SU-DHL-6 (cell line): ENCODE data around the gene COL4A1.

Experiments
- H2AFZ ChIP-seq: fragments of 200-600 bp; sonication (generic); 2 replicates; pipeline ENCODE4 v1.6.1; 2014; ENCODE audit warnings: low read depth, mild to moderate bottlenecking, moderate library complexity, mixed read lengths, antibody characterized with exemption, low read length; ENCODE audit not compliant: severe bottlenecking
- H3F3A ChIP-seq: fragments of 200-600 bp; shearing (Covaris generic); 2 replicates; pipeline ENCODE4 v1.6.0; 2016; ENCODE audit warnings: antibody characterized with exemption, mild to moderate bottlenecking; ENCODE audit not compliant: insufficient read depth
- H3K27ac ChIP-seq: fragments of 200-600 bp; sonication (generic); 2 replicates; pipeline ENCODE4 v1.5.1; 2016; ENCODE audit warnings: low read depth, mild to moderate bottlenecking, low read length, moderate library complexity, mixed read lengths
- H3K27me3 ChIP-seq: fragments of 200-600 bp; sonication (generic), shearing (Covaris generic); 2 replicates; pipeline ENCODE4 v1.6.0; 2014; ENCODE audit warnings: mild to moderate bottlenecking, low read length
- H3K36me3 ChIP-seq: fragments of 200-600 bp; sonication (generic); 2 replicates; pipeline ENCODE4 v1.6.1; 2014; ENCODE audit warnings: mild to moderate bottlenecking, low read length, mixed read lengths
- H3K4me2 ChIP-seq: fragments of 300-600, 200-600 bp; shearing (Covaris generic), sonication (generic); 2 replicates; pipeline ENCODE4 v1.6.0; 2014; ENCODE audit warnings: low read length, low read depth, mild to moderate bottlenecking; ENCODE audit not compliant: poor library complexity, severe bottlenecking
- H3K4me3 ChIP-seq: fragments of 200-600 bp; sonication (generic); 2 replicates; pipeline ENCODE4 v1.5.1; 2014; ENCODE audit warnings: antibody characterized with exemption, low read length, mild to moderate bottlenecking, mixed read lengths; ENCODE audit not compliant: insufficient read depth, poor library complexity, severe bottlenecking
- H3K79me2 ChIP-seq: fragments of 200-600 bp; sonication (generic); 2 replicates; pipeline ENCODE4 v1.6.1; 2014; ENCODE audit warnings: mild to moderate bottlenecking, low read length, moderate library complexity; ENCODE audit not compliant: insufficient read depth
- H3K9ac ChIP-seq: fragments of 200-600 bp; sonication (generic); 2 replicates; pipeline ENCODE4 v1.7.0; 2014; ENCODE audit warnings: mild to moderate bottlenecking, low read length
- H3K9me2 ChIP-seq: fragments of 200-600 bp; sonication (generic); replicated peaks from 2 replicates; pipeline ENCODE4 v1.6.1; 2014; ENCODE audit warnings: low read length; ENCODE audit not compliant: insufficient read depth
- H3K9me3 ChIP-seq: fragments of 200-600 bp; sonication (generic); 2 replicates; pipeline ENCODE4 v1.6.1; 2014; ENCODE audit warnings: low read length, mixed read lengths; ENCODE audit not compliant: insufficient read depth
- H4K20me1 ChIP-seq: fragments of 200-600 bp; sonication (generic); 2 replicates; pipeline ENCODE4 v1.6.1; 2014; ENCODE audit warnings: low read depth, mild to moderate bottlenecking, antibody characterized with exemption, low read length, moderate library complexity, mixed read lengths
- CTCF ChIP-seq: fragments of 200-600 bp; sonication (generic); IDR thresholded peaks from one replicate; pipeline ENCODE4 v1.5.1; 2017; ENCODE audit warnings: antibody characterized with exemption, mild to moderate bottlenecking, low read length, moderate library complexity; ENCODE audit not compliant: insufficient read depth, poor library complexity, severe bottlenecking
- EZH2phosphoT487 ChIP-seq: fragments of 200-600 bp; sonication (generic), shearing (Covaris generic); conservative IDR thresholded peaks from 2 replicates; pipeline ENCODE4 v1.6.1; 2018; ENCODE audit warnings: mild to moderate bottlenecking, antibody characterized with exemption, low read length, moderate library complexity, mixed read lengths

COL4A1 gene

GRCh38 chr13:110297011-110297410 lies 9.9 kb downstream of the COL4A1 start:
- no peak overlapping the region for H3K4me3 ChIP-seq
- TF ChIP-seq CTCF (no peak), EZH2phosphoT487 (no peak)
- no peaks in the 10 kb centered on the region for H3K79me2 ChIP-seq
- no peaks in the 10 kb centered on the region for H3K9me3 ChIP-seq
- no peaks in the 10 kb centered on the region for H3F3A ChIP-seq
- H3K4me2 ChIP-seq, result no peak overlapping the region
- no peaks in the 10 kb centered on the region for H3K9me2 ChIP-seq
- no peaks in the 10 kb centered on the region for H3K27me3 ChIP-seq
- no peak overlapping the region for H2AFZ ChIP-seq
- no peaks in the 10 kb centered on the region for H4K20me1 ChIP-seq
- H3K27ac ChIP-seq, result no peak overlapping the region
- no peaks in the 10 kb centered on the region for H3K36me3 ChIP-seq
- no peak overlapping the region for H3K9ac ChIP-seq

GRCh38 chr13:110294622-110295021 lies 12.3 kb downstream of the COL4A1 start:
- Histone ChIP-seq H3K9me2 (no peaks in the 10 kb centered on the region), H3K9me3 (no peaks in the 10 kb centered on the region), H3K27me3 (no peaks in the 10 kb centered on the region), H3K27ac (no peak overlapping the region), H3K4me3 (no peak overlapping the region), H3K79me2 (no peaks in the 10 kb centered on the region), H3K36me3 (no peaks in the 10 kb centered on the region), H3F3A (no peaks in the 10 kb centered on the region), H2AFZ (no peak overlapping the region), H3K9ac (no peak overlapping the region), H4K20me1 (no peaks in the 10 kb centered on the region), H3K4me2 (no peak overlapping the region)
- TF ChIP-seq EZH2phosphoT487 (no peak), CTCF (no peak)

GRCh38 chr13:110294146-110294545 lies 12.8 kb downstream of the COL4A1 start:
- no peaks in the 10 kb centered on the region for H4K20me1 ChIP-seq
- H3K27ac ChIP-seq, result no peak overlapping the region
- no peak overlapping the region for H2AFZ ChIP-seq
- H3K4me3 ChIP-seq, result no peak overlapping the region
- H3K9ac ChIP-seq, result no peak overlapping the region
- H3K9me2 ChIP-seq, result no peaks in the 10 kb centered on the region
- no peak for TF ChIP-seq CTCF
- TF ChIP-seq EZH2phosphoT487, result no peak
- no peaks in the 10 kb centered on the region for H3K9me3 ChIP-seq
- H3K4me2 ChIP-seq, result no peak overlapping the region
- no peaks in the 10 kb centered on the region for H3K27me3 ChIP-seq
- no peaks in the 10 kb centered on the region for H3K36me3 ChIP-seq
- H3F3A ChIP-seq, result no peaks in the 10 kb centered on the region
- no peaks in the 10 kb centered on the region for H3K79me2 ChIP-seq
